ENCODE measurements around the gene RAD52.

DNA sequence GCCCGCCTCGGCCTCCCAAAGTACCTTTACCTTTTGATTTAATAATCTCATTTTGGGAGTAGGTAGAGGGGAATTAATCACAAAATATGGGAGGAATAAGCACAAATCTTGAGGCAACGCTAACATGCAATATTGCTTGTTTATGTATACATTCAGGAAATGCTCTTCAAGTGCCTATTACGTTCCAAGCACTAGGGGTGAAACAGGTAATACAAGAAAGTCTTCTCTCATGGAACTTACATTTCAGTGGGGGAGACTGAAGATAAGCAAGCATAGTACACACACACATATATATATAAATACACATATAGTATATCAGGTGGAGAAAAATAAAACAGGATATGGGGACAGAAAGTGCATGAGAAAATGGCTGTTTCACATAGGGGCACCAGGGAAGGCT lies 22.5 kb upstream of the RAD52 start:
- TF ChIP-seq POLR2A (IDR thresholded peaks at IDR 0.05) (no peak), EP300 (IDR thresholded peaks at IDR 0.05) (no peak)

Measured in suprapubic skin (tissue), 2 donors.